Measurements from ENCODE around the gene PSAP. TPM values are rescaled to one million over a fixed set of nuclear protein-coding genes. Genes with fewer than 3 reads are reported as not detected.
"Not testable (repeated sequence)": the region's sequence is repeated elsewhere in the genome, so short reads cannot be mapped to it uniquely, and the experiment has no call there.

PSAP gene
- total RNA-seq, 1 experiment from 2014 or later = 683 TPM

DNA sequence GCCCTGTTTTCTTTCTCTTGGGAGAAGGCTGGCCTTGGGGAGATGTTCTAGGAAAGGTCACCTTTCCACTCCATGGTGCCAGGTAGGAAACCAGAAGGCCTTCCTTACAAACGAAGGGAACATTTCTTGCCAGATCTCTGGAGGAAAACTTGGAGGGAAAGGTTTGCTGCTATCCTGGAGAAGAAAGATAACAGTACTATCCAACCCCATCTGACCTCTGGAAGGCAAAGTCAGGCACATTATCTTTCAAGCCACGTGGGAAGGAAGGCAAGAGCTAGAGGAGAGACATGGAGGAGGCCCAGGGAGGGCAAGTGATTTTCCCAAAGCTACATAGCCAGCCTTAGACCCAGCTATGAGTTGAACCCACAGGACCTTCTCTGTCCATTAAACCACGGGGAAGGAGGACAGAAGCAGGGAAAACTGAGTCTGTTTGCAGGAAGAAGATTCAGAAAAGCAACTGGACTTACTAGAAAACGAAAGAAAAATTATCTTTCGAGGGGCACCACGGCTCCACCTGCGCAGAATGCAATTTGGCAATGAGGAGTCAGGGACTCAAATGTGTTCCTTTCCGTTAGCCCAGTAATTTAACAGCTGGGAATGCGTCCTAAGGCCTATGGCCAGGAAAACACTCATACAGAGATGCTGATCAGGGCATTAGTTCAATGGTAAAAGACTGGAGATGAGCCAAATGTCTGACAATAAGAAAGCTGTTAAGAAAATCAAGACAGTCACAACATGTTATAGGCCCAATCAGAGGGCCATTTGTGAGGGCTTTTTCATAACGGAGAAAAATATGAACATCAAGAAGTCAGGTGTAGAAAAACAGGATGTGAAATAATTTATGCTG is 32.0 kb upstream of the PSAP start:
- Histone ChIP-seq H2AFZ (no peak overlapping the region), H3K79me2 (ENCODE audit: low read depth) (no peaks in the 10 kb centered on the region), H3F3A (ENCODE audit: insufficient read depth, low read depth) (peaks cover 12% of the 10 kb centered on the region; the same call in 1 of the 2 replicates), H3K36me3 (ENCODE audit: low read depth) (no peaks in the 10 kb centered on the region), H4K20me1 (ENCODE audit: insufficient read depth) (no peaks in the 10 kb centered on the region), H3K27me3 (ENCODE audit: insufficient read depth, low read depth) (no peaks in the 10 kb centered on the region), H3K9me2 (ENCODE audit: insufficient read depth) (no peaks in the 10 kb centered on the region), H3K4me2 (no peak overlapping the region), H3K4me3 (no peak overlapping the region), H3K9me3 (ENCODE audit: insufficient read depth, low read depth) (no peaks in the 10 kb centered on the region), H3K27ac (no peak overlapping the region), H3K4me1 (replicated peaks; ENCODE audit: insufficient read depth) (peaks cover 4% of the 10 kb centered on the region)
- no peak for TF ChIP-seq CTCF (conservative IDR thresholded peaks at IDR 0.05)
- no peak for TF ChIP-seq EZH2 (IDR thresholded peaks at IDR 0.05; ENCODE audit: low read depth)
- ChIA-PET POLR2A (ENCODE audit: unreplicated experiment) (interaction anchor here (0.6 to 0.8 kb wide), 3 partner anchors 12 to 17 kb away, joined by 3 to 6 read pairs (median 4); no protein-coding TSS in a partner anchor), CTCF (interaction anchor here (0.6 kb wide), 1 partner anchor 10 kb away, joined by 9 read pairs; no protein-coding TSS in a partner anchor)
- no TSS peak for BruUV-seq (replicated peaks)
- no peak for DNase-seq
- intact Hi-C loops (cut with micrococcal nuclease; ENCODE audit: unreplicated experiment) = no loop called here

DNA sequence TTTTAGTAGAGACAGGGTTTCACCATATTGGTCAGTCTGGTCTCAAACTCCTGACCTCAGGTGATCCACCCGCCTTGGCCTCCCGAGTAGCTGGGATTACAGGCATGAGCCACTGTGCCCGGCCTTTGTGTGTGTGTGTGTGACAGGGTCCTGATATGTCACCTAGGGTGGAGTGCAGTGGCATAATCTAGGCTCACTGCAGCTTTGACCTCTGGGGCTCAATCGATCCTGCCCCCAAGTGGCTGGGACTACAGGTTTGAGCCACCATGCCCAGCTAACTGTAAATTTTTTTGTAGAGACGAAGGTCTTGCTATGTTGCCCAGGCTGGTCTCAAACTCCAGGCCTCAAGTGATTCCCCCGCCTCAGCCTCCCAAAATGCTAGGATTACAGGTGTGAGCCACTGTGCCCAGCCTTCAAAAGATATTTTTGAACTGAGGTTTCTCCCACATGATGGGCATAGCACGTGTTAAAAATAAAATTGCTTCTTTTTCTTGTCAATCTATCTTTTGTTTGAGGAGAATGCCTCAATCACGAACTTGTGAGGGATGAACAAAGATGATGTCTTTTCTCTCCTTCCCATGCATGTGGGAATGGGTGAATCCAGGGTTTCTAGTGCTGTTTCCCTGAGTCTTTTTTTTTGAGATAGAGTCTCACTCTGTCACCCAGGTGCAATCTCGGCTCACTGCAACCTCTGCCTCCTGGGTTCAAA is 30.8 kb upstream of the PSAP start:
- Histone ChIP-seq H3K9me3 (ENCODE audit: insufficient read depth, low read depth) (no peaks in the 10 kb centered on the region), H3K27ac (no peak overlapping the region), H3K27me3 (ENCODE audit: insufficient read depth, low read depth) (no peaks in the 10 kb centered on the region), H3K4me3 (no peak overlapping the region), H3K9me2 (ENCODE audit: insufficient read depth) (no peaks in the 10 kb centered on the region), H3K79me2 (ENCODE audit: low read depth) (no peaks in the 10 kb centered on the region), H3K4me2 (no peak overlapping the region), H2AFZ (no peak overlapping the region), H3K4me1 (replicated peaks; ENCODE audit: insufficient read depth) (no peaks in the 10 kb centered on the region), H3F3A (ENCODE audit: insufficient read depth, low read depth) (peaks cover 6% of the 10 kb centered on the region; the same call in 1 of the 2 replicates), H3K36me3 (ENCODE audit: low read depth) (no peaks in the 10 kb centered on the region), H4K20me1 (ENCODE audit: insufficient read depth) (no peaks in the 10 kb centered on the region)
- POLR2A ChIA-PET (ENCODE audit: unreplicated experiment) = no interaction called here
- DNase-seq = no peak
- no TSS peak for BruUV-seq (replicated peaks)
- intact Hi-C loops (cut with micrococcal nuclease; ENCODE audit: unreplicated experiment) = no loop called here
- CTCF ChIA-PET = interaction anchor here (0.7 kb wide), 1 partner anchor 568 kb away, joined by 4 read pairs; no protein-coding TSS in a partner anchor
- TF ChIP-seq EZH2 (IDR thresholded peaks at IDR 0.05; ENCODE audit: low read depth) (no peak), CTCF (conservative IDR thresholded peaks at IDR 0.05) (no peak)

- POLR2A ChIA-PET (ENCODE audit: unreplicated experiment); intact Hi-C loops (cut with micrococcal nuclease; ENCODE audit: unreplicated experiment); H3K9me3 ChIP-seq (ENCODE audit: insufficient read depth, low read depth); H3K9me2 ChIP-seq (ENCODE audit: insufficient read depth); H4K20me1 ChIP-seq (ENCODE audit: insufficient read depth); H3F3A ChIP-seq (ENCODE audit: insufficient read depth, low read depth); H3K27ac ChIP-seq; H3K79me2 ChIP-seq (ENCODE audit: low read depth); H3K4me3 ChIP-seq; H3K27me3 ChIP-seq (ENCODE audit: insufficient read depth, low read depth); DNase-seq; H3K36me3 ChIP-seq (ENCODE audit: low read depth); H3K4me2 ChIP-seq; H2AFZ ChIP-seq; H3K4me1 ChIP-seq (replicated peaks; ENCODE audit: insufficient read depth); BruUV-seq (replicated peaks): not testable (repeated sequence)
- CTCF ChIA-PET = interaction anchor here (0.7 kb wide), 1 partner anchor 568 kb away, joined by 4 read pairs; no protein-coding TSS in a partner anchor
Measured at GRCh38 chr10:71881307-71881624, 30.2 kb upstream of the PSAP start.
